Measurements from ENCODE around the gene HOXB3. TPM values are rescaled to one million over a fixed set of nuclear protein-coding genes. Genes with fewer than 3 reads are reported as not detected.

The HOXB3 gene
- total RNA-seq, 1 donor from 2014 or later, result not detected

DNA sequence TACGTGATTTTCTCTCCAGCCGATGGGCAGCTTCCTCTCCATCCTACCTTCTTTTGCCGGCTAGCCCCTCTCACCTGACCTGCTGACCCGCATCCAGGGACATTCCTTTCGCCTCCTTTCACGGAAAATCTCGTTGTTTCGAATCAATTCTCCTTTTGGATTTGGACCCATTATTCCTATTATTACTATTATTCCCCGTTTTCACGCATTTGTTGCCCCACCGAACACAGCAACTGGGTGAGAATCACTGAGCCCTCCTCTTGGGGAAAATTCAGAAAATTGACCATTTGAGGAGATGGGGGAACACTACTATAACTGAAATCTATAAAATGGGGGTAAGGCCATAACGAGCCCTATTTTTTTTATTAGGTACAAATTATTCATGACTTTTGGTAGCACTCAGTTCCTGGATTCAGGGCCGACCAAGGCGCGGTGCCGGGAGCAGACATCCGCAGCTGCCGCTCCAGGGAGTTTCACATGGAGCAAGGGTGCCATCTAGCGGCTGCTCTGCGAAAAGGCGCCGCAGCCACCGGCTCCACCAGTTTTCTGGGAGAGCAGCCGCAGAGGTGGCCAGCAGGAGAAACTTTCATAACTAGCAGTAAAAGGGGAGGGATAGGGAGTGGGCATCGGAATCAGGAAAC, 28.3 kb upstream of the HOXB3 start:
- no peak overlapping the region for H3K9ac ChIP-seq (ENCODE audit: low read length)
- peak overlapping the region; percentile 1 for H3K4me2 ChIP-seq (ENCODE audit: low read length)
- no peaks in the 10 kb centered on the region for H3K79me2 ChIP-seq (ENCODE audit: insufficient read depth, low read length)
- H3K27me3 Mint-ChIP-seq (ENCODE audit: low read depth, unreplicated experiment), result peaks cover 91% of the 10 kb centered on the region
- H4K20me1 ChIP-seq (ENCODE audit: insufficient read depth, low read length), result peaks cover 36% of the 10 kb centered on the region
- peaks cover 2% of the 10 kb centered on the region for H3K4me1 ChIP-seq (ENCODE audit: insufficient read depth, low read length)
- no peaks in the 10 kb centered on the region for H3K36me3 ChIP-seq (ENCODE audit: insufficient read depth, low read length)
- H3K27me3 ChIP-seq (ENCODE audit: insufficient read depth, low read length), result peaks cover 94% of the 10 kb centered on the region
- DNase-seq (ENCODE audit: low read depth) (peak; percentile 38), FAIRE-seq (no peak)
- peaks cover 26% of the 10 kb centered on the region for H3K9me3 Mint-ChIP-seq (ENCODE audit: unreplicated experiment)
- H3K27ac ChIP-seq (ENCODE audit: low read depth, low read length), result no peak overlapping the region
- H3K4me3 ChIP-seq (ENCODE audit: insufficient read depth, low read depth, low read length), result no peak overlapping the region
- peak overlapping the region; percentile 34 for H3K4me3 Mint-ChIP-seq (ENCODE audit: unreplicated experiment)
- TF ChIP-seq EZH2 (IDR thresholded peaks at IDR 0.05; ENCODE audit: insufficient read depth, low read length), result no peak
- TF ChIP-seq, protein P1, sequence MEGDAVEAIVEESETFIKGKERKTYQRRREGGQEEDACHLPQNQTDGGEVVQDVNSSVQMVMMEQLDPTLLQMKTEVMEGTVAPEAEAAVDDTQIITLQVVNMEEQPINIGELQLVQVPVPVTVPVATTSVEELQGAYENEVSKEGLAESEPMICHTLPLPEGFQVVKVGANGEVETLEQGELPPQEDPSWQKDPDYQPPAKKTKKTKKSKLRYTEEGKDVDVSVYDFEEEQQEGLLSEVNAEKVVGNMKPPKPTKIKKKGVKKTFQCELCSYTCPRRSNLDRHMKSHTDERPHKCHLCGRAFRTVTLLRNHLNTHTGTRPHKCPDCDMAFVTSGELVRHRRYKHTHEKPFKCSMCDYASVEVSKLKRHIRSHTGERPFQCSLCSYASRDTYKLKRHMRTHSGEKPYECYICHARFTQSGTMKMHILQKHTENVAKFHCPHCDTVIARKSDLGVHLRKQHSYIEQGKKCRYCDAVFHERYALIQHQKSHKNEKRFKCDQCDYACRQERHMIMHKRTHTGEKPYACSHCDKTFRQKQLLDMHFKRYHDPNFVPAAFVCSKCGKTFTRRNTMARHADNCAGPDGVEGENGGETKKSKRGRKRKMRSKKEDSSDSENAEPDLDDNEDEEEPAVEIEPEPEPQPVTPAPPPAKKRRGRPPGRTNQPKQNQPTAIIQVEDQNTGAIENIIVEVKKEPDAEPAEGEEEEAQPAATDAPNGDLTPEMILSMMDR (IDR thresholded peaks at IDR 0.05; ENCODE audit: insufficient read depth, low read depth, low read length), result peak; percentile 78
- H3K27ac Mint-ChIP-seq (ENCODE audit: unreplicated experiment), result peak overlapping the region; percentile 12
- no peak overlapping the region for H2AFZ ChIP-seq (ENCODE audit: low read depth, low read length)
- peaks cover 4% of the 10 kb centered on the region for H3K36me3 Mint-ChIP-seq (ENCODE audit: low read depth, unreplicated experiment)
- peaks cover 2% of the 10 kb centered on the region for H3K4me1 Mint-ChIP-seq (ENCODE audit: low read depth, unreplicated experiment)
- peaks cover 8% of the 10 kb centered on the region for H3K9me3 ChIP-seq (ENCODE audit: insufficient read depth, low read depth, low read length)

DNA sequence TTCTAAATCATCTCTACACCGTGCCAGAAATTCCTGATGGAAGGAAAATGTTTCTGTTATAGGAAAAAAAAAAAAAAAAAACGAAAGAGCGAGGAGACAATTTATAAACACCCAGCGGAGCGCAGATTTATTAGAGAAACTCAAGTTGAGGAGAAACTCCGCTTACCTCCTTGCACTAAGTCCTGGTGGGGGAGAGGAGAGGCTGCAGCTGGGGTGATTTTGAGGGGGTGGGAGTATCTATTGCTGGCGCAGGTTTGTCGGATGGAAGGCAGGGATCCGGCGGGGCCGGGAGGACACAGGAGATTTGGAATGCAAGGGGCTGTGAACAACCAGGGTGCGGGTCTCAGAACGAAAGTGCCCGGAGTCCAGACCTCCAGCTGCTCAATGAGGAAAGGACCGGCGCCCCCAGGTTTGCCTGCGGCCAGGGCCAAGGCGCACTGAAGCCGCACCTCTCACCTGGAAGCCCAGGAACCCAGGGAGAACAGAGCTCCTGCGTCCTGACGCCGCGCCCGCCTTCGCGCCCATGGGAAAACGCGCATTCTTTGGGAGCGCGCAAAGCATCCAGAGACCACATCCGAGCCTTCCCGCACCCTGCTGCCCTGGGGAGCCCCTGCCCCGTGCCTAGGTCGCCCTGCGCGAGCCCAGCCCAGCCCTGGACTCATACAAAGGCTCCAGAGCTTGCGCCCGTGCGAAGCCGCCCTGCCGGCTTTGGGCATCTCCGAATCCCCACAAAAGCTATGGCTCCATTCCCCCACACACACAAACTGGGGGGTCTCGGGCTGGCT, 27.6 kb upstream of the HOXB3 start:
- peaks cover 91% of the 10 kb centered on the region for H3K27me3 ChIP-seq (ENCODE audit: insufficient read depth, low read length)

More for the DNA sequence above, 27.6 kb upstream of the HOXB3 start:
- H3K9me3 ChIP-seq (ENCODE audit: insufficient read depth, low read depth, low read length), result peaks cover 8% of the 10 kb centered on the region
- no peak for DNase-seq (ENCODE audit: low read depth)
- no peaks in the 10 kb centered on the region for H3K36me3 ChIP-seq (ENCODE audit: insufficient read depth, low read length)
- no peak overlapping the region for H2AFZ ChIP-seq (ENCODE audit: low read depth, low read length)
- H3K4me3 Mint-ChIP-seq (ENCODE audit: unreplicated experiment), result no peak overlapping the region
- H3K27ac Mint-ChIP-seq (ENCODE audit: unreplicated experiment), result peak overlapping the region; percentile 34
- no peak overlapping the region for H3K4me2 ChIP-seq (ENCODE audit: low read length)
- TF ChIP-seq EZH2 (IDR thresholded peaks at IDR 0.05; ENCODE audit: insufficient read depth, low read length), result peak; percentile 95
- TF ChIP-seq, protein P1 (IDR thresholded peaks at IDR 0.05; ENCODE audit: insufficient read depth, low read depth, low read length), result no peak
- H3K36me3 Mint-ChIP-seq (ENCODE audit: low read depth, unreplicated experiment), result peaks cover 4% of the 10 kb centered on the region
- H3K9ac ChIP-seq (ENCODE audit: low read length), result no peak overlapping the region
- H3K4me1 ChIP-seq (ENCODE audit: insufficient read depth, low read length), result peaks cover 2% of the 10 kb centered on the region
- no peak overlapping the region for H3K27ac ChIP-seq (ENCODE audit: low read depth, low read length)
- peaks cover 88% of the 10 kb centered on the region for H3K27me3 Mint-ChIP-seq (ENCODE audit: low read depth, unreplicated experiment)
- peaks cover 36% of the 10 kb centered on the region for H4K20me1 ChIP-seq (ENCODE audit: insufficient read depth, low read length)
- H3K4me3 ChIP-seq (ENCODE audit: insufficient read depth, low read depth, low read length), result no peak overlapping the region
- peaks cover 2% of the 10 kb centered on the region for H3K4me1 Mint-ChIP-seq (ENCODE audit: low read depth, unreplicated experiment)
- peaks cover 28% of the 10 kb centered on the region for H3K9me3 Mint-ChIP-seq (ENCODE audit: unreplicated experiment)
- no peak for FAIRE-seq
- H3K79me2 ChIP-seq (ENCODE audit: insufficient read depth, low read length), result no peaks in the 10 kb centered on the region

Measured in astrocyte (in vitro differentiated cells and primary cell).